Skin of body (tissue), 2 donors: Measurements from ENCODE around the gene GPR108. TPM values are rescaled to one million over a fixed set of nuclear protein-coding genes. Genes with fewer than 3 reads are reported as not detected.
"Not testable (repeated sequence)": the region's sequence is repeated elsewhere in the genome, so short reads cannot be mapped to it uniquely, and the experiment has no call there.

Experiments
- DNase-seq: peaks from one replicate; lab custom pipeline; 2025; lab: John Stamatoyannopoulos, UW
- total RNA-seq: library from RNA; depleted of rRNA; stranded (reverse); fragments of >200 nt; gene quantifications from one replicate; pipeline ENCODE4 v1.2.3, GENCODE V29; 2014

The GPR108 gene
- total RNA-seq, 1 donor from 2014 or later: 19.7 TPM

DNA sequence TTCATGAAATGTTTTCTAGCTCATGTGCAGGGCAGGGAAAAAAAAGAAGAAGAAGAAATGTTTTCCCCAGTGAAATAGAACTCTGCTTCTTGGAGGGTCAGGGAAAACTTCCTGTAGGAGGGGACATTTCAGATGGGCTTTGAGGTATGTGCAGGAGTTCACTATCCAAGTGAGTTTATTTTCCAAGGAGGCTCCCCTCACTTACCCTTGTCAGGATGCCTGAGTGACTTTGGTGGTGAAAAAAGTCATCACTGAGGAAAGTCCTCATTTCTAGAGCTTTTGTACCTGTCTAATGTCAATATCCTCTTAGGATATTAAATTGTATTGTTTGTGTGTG lies 16.3 kb downstream of the GPR108 start:
- DNase-seq: no peak

DNA sequence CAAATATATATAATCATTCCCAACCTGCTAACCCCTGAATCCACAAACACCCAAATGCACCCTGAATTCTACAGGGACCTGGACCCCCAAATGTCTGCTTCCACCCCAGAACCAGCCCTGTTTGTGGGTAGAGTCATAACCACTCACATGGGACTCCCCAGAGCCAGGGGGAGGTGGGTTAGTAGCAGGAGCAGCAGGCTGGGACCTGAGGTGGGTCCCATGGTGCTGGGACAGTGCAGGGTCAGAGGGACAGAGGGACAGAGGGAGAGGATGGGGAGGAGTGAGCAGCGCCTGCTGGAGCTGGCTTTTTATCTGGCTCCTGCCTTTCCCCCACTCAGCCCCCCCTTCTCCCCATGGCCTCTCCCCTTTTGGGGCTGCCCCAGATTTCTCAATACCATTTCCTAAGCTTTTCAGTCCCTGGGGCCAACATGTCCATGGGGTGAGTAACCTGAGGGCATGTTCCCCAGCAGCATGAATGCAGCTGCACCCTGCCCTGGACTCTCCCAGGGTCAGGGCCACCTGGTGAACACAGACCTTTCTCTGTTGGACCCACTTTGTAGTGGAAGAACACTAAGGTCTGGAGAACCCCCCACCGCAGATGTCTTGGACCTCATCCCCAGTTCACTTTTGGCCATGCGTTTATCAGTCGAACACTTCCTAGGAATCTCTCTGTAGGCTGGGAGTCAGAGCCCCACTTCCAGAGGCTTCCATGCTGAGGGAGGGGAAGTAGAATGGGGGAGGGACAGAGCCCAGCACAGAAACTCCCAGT lies 16.8 kb downstream of the GPR108 start, which contains the start of gene C3:
C3 (minus strand) TSS at position 282 of the 769 bp plus-strand sequence; CDS start at position 221, 61 bp downstream.
- DNase-seq: no peak

DNA sequence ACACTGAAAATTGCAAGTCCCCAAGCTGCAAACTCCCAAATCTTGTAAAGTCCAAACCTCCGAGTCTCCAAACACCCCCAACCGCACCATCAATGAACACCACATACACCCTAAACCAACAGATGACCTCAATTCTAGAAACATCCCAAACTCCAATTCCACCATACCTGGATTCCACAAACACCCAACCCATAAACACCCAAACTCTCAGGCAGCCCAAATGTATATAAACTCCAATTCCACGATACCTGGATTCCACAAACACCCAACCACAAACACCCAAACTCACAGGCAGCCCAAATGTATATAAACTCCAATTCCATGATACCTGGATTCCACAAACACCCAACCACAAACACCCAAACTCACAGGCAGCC lies 17.4 kb downstream of the GPR108 start:
- DNase-seq: no peak

GRCh38 chr19:6719540-6719861 lies 17.9 kb downstream of the GPR108 start:
- no peak for DNase-seq

- no peak for DNase-seq
Observed at GRCh38 chr19:6718741-6719539, 18.4 kb downstream of the GPR108 start.

- no peak for DNase-seq
Observed at GRCh38 chr19:6718111-6718740, 19.2 kb downstream of the GPR108 start.

GRCh38 chr19:6717441-6717971 lies 19.9 kb downstream of the GPR108 start:
- DNase-seq: no peak

DNA sequence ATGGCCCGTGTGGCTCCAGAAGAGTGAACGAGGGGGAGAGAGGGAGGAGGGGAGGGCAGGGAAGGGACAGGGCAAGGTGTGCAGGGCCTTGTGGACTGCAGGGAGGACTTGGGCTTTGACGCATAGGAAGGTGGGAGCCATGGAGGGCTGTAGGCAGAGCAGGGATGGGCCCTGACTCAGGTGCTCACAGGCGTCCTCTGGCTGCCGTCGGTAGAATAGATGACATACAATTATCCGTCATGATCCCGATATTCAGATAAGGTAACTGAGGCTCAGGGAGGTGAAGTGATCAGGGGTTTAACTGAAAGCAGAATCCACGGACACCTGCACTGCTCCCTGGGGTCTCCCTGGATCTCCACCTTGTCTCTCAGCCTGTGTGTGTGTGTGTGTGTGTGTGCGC lies 20.3 kb downstream of the GPR108 start:
- no peak for DNase-seq

DNA sequence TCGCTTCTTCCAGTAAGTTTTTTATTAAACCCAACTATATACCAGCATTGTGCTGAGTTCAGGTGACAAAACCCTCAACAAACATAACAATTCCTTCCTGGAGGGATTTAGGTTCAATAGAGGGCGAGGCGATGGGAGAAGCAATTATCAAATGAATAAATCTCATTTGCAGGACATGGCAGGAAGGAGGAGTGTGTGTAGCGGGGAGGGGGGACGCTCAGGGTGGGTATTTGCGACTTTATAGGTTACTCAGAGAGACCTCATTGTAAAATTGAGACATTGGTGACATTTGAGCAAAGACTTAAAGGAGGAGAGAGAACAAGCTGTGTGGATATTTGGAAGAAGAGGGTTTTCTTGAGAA lies 20.8 kb downstream of the GPR108 start:
- DNase-seq: no peak

DNA sequence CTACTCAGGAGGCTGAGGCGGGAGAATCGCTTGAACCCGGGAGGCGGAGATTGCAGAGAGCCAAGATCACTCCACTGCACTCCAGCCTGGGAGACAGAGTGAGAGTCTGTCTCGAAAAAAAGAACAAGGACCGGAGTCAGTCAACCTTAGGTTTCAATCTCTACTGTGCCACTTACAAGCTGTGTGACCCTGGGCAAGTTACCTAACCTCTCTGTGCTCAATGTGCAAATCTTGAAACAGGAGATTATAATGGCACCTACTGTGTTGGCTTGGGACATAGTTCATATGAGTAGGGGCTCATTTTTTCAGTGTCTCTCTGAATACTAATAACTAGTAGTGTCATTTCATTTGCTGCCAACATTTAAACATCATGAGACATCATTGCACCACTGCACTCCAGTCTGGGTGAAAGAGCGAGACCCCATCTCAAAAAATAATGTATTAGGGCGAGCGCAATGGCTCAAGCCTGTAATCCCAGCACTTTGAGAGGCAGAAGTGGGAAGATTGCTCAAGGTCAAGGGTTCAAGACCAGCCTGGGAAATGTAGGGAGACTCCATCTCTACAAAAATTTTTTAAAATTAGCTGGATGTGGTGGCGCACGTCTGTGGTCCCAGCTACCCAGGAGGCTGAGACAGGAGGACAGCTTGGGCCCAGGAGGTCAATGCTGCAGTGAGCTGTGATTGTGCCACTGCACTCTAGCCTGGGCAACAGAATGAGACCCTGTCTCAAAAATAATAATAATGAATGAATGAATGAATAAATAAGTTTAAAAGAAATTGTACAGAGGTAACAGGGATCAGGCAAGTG lies 22.4 kb downstream of the GPR108 start:
- no peak for DNase-seq

GRCh38 chr19:6713773-6714692 lies 23.3 kb downstream of the GPR108 start:
- no peak for DNase-seq

GRCh38 chr19:6712692-6713670 lies 24.4 kb downstream of the GPR108 start:
- DNase-seq: no peak

DNA sequence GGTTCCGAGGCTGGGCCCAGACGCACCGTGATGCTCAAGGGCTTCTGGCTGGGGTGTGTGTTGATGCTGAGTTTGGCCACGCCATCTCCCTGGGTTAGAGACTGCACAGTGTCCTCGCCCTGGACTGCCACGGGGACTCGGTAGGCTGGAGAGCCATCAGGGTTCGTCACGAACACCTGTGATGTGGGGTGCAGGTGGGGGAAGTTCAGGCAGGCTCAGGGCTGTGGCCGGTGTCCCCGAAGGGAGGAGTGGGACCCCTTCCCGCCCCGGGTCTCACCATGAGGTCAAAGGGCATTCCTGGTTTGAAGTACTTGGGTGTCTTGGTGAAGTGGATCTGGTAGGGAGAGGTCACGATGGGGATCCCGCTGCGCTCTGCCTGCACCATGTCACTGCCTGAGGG lies 25.1 kb downstream of the GPR108 start:
- no peak for DNase-seq

GRCh38 chr19:6711605-6712004 lies 25.8 kb downstream of the GPR108 start:
- no peak for DNase-seq

GRCh38 chr19:6711078-6711361 lies 26.4 kb downstream of the GPR108 start:
- DNase-seq: no peak

DNA sequence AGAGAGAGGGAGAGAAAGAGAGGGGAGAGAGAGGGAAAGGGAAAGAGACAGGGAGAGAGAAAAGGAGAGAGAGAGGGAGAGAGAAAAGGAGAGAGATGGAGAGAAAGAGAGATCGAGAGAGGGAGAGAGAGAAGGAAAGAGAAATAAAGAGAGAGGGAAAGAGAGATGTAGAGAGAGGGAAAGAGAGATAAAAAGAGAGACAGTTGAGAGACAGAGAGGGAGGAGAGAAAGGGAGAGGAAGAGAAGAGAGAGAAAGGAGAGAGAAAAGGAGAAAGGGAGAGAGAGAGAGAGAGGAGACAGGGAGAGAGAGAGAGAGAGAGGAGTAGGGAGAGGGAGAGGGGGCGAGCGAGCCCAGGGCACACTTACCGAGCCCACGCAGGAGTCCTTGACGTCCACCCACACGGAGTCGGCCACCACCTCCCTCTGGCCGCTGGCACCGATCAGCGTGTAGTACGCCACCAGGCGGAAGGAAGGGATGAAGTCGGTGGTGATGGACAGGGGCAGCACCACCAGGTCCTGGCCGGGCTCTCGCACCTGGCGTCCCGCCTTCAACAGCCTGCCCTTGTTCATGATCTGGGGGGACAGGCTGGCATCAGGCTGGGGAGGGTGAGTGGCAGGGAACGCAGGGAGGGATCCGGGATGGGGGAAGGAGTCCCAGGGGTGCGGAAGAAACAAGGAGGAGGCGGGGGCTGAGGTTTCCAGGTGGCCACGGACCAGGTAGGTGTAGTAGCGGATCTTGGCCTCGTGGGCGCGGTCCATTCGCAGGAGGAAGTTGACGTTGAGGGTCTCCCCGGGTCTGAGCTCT lies 26.9 kb downstream of the GPR108 start:
- DNase-seq: no peak

DNA sequence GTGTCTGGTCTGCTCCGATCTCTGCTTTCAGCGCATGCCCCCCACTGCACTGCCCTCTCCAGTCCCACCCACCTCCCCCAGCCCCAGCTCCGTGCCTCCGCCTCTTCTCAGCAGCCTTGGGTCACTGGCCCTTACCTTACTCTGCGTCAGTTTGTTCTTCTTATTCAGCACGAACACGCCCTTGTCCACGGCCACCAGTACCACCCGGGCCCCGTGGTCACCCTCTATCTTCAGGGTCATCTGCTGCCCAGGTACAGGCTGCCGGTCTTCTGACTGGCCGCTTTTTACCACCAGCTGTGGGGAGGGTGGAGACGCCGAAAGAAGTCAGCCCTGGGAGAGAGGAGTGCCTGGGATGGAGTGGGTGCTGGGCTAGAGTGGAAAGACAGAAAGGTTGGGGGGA lies 27.8 kb downstream of the GPR108 start:
- no peak for DNase-seq

DNA sequence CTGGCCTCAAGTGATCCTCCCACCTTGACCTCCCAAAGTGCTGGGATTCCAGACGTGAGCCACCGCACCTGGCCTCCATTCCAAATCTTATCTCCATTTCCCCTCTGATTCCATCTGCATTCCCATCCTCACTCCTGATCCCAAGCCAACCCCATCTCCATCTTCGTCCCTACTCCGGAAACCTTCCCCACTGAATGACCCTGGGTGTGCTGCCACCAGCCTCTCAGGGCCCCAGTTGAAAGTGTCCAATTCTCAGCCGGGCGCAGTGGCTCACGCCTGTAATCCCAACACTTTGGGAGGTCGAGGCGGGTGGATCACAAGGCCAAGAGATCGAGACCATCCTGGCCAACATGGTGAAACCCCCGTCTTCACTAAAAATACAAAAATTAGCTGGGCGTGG lies 28.5 kb downstream of the GPR108 start:
- DNase-seq: not testable (repeated sequence)

DNA sequence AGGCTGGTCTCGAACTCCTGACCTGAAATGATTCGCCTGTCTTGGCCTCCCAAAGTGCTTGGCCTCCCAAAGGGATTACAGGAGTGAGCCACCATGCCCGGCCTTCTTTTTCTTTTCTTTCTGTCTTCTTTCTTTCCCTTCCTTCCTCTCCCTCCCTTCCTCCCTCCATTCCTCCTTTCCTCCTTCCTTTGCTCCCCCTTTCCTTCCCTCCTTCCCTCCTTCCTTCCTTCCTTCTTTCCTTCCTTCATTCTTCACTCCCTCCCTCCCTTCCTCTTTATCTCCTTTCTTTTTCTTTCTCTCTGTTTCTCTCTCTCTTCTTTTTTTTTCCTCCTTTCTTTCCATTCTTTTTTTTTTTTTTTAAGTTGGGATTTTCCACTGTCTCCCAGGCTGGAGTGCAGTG lies 29.0 kb downstream of the GPR108 start:
- DNase-seq: no peak
